Breast epithelium (tissue), 4 donors: ENCODE data around the gene BRICD5. TPM values are rescaled to one million over a fixed set of nuclear protein-coding genes. Genes with fewer than 3 reads are reported as not detected.
A peak's percentile ranks its signal among the peaks of the same experiment; 100 is the strongest.

Experiments used
- DNase-seq, 2 donors: peaks; one replicate each; pipeline ENCODE4 v3.0.0-alpha.2; 2019; ENCODE audit warnings: low spot score in 2 of 2
- H3K27ac ChIP-seq, 2 donors: fragments of 200-600 bp; sonication (generic) in 1 of 2; one replicate each; pipeline ENCODE4 v1.5.1; 2016 to 2019; ENCODE audit warnings: mild to moderate bottlenecking in 1 of 2
- H3K27me3 ChIP-seq, 2 donors: fragments of 200-600 bp; sonication (generic) in 1 of 2; one replicate each; pipeline versions ENCODE4 v1.5.1 to v1.6.0; 2017 to 2019; ENCODE audit warnings: control low read depth in 1 of 2, mild to moderate bottlenecking in 1 of 2
- H3K36me3 ChIP-seq: fragments of 200-600 bp; one replicate; pipeline ENCODE4 v1.5.1; 2019
- H3K4me1 ChIP-seq, 2 donors: fragments of 200-600 bp; sonication (generic); one replicate each; pipeline ENCODE4 v1.5.1; 2016 to 2019; ENCODE audit warnings: control low read depth in 1 of 2
- H3K4me3 ChIP-seq, 3 donors: fragments of 200-600 bp; sonication (generic); 1 replicate in 2 of 3; 2 replicates in 1 of 3; pipeline ENCODE4 v1.5.1; 2016 to 2019; ENCODE audit warnings: mild to moderate bottlenecking in 3 of 3, moderate library complexity in 2 of 3
- H3K9me3 ChIP-seq, 2 donors: fragments of 200-600 bp; sonication (generic) in 1 of 2; one replicate each; pipeline ENCODE4 v1.5.1; 2016 to 2019; ENCODE audit warnings: control low read depth in 1 of 2
- POLR2A ChIP-seq: fragments of 450-650 bp; IDR thresholded peaks from one replicate; pipeline ENCODE4 v1.6.1; 2016; ENCODE audit warnings: antibody characterized with exemption, mild to moderate bottlenecking, moderate library complexity
- POLR2AphosphoS5 ChIP-seq, 3 donors: sonication (generic); formaldehyde crosslinking; IDR thresholded peaks; one replicate each; pipeline ENCODE4 v1.6.1; 2017; ENCODE audit warnings: antibody characterized with exemption in 3 of 3
- intact Hi-C: fragments of 100-400 bp; cut with DNase I; formaldehyde crosslinking; loops from one replicate; pipeline ENCODE4 v1.15.1; 2023; ENCODE audit warnings: low total_unique reads
- total RNA-seq, 3 donors: library from RNA; depleted of rRNA; stranded (reverse); fragments of >200 nt; gene quantifications; one replicate each; pipeline ENCODE4 v1.1.0, GENCODE V29; 2016
- TF ChIP-seq, protein P1 (sequence below), 3 donors: fragments of 450-650 bp; IDR thresholded peaks; one replicate each; pipeline ENCODE4 v1.5.1; 2016 to 2017; ENCODE audit warnings: antibody characterized with exemption in 3 of 3, mild to moderate bottlenecking in 3 of 3, moderate library complexity in 3 of 3

Gene BRICD5
- total RNA-seq, 3 donors from 2014 or later: 1.4 to 7.5 (median 5.9) TPM

DNA sequence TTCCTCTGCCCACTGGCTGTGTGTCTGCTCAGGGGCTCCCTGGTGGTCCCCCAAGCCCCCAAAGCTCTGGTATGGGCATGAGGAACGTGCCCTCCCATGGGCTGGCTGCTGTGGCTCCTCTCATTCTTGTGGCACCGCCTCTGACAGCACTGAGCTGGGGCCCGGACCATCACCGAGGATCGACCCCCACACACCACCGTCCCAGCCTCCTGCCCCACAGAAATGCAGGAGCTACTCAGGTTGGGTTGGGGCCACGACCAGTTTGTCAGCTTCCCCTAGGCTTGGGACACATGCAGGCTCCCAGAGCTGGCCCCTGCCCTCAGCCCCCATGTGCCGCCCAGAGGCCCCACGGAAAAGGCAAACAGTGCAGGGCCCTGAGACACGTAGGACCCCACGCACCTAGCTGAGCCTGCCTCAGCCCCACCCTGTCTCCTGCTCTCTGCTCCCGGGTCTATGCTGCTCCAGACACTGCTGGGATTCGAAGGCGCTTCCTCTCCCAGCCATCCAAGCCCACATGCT is 11.0 kb downstream of the BRICD5 start:
- Histone ChIP-seq H3K27ac (no peak overlapping the region), H3K4me3 (no peak overlapping the region), H3K36me3 (no peaks in the 10 kb centered on the region), H3K27me3 (no peaks in the 10 kb centered on the region), H3K9me3 (no peaks in the 10 kb centered on the region), H3K4me1 (peaks cover 5 to 13% of the 10 kb centered on the region in 2 donors)
- TF ChIP-seq, protein P1, sequence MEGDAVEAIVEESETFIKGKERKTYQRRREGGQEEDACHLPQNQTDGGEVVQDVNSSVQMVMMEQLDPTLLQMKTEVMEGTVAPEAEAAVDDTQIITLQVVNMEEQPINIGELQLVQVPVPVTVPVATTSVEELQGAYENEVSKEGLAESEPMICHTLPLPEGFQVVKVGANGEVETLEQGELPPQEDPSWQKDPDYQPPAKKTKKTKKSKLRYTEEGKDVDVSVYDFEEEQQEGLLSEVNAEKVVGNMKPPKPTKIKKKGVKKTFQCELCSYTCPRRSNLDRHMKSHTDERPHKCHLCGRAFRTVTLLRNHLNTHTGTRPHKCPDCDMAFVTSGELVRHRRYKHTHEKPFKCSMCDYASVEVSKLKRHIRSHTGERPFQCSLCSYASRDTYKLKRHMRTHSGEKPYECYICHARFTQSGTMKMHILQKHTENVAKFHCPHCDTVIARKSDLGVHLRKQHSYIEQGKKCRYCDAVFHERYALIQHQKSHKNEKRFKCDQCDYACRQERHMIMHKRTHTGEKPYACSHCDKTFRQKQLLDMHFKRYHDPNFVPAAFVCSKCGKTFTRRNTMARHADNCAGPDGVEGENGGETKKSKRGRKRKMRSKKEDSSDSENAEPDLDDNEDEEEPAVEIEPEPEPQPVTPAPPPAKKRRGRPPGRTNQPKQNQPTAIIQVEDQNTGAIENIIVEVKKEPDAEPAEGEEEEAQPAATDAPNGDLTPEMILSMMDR (IDR thresholded peaks at IDR 0.05): no peak
- no peak for TF ChIP-seq POLR2A
- TF ChIP-seq POLR2AphosphoS5 (IDR thresholded peaks at IDR 0.05): no peak
- DNase-seq: no peak
- intact Hi-C loops: no loop called here

DNA sequence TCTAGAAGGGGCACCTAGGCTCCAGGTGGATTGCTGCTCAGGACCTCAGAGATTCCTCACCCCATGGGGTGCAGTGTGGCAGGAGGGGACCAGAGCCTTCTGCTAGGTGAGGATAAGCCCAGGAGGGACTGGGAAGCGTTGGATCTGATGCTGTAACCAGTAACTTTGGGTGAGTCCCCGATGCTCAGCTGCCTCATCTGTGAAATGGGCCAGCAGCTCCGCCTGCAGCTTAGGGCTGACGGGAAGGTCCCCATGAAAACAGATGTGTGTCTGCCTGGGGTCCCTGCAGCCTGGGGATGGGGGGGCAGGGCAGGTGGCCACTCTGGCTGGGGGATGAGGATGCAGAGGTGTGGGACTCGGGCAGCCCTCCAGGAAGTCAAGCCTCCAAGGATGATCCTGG is 11.6 kb downstream of the BRICD5 start:
- TF ChIP-seq, protein P1 (IDR thresholded peaks at IDR 0.05): no peak
- no peak for TF ChIP-seq POLR2AphosphoS5 (IDR thresholded peaks at IDR 0.05)
- no peak for TF ChIP-seq POLR2A
- Histone ChIP-seq H3K9me3 (no peaks in the 10 kb centered on the region), H3K4me3 (no peak overlapping the region), H3K27ac (no peak overlapping the region), H3K27me3 (no peaks in the 10 kb centered on the region), H3K4me1 (peaks cover 5 to 14% of the 10 kb centered on the region in 2 donors), H3K36me3 (no peaks in the 10 kb centered on the region)
- no peak for DNase-seq
- intact Hi-C loops: no loop called here

DNA sequence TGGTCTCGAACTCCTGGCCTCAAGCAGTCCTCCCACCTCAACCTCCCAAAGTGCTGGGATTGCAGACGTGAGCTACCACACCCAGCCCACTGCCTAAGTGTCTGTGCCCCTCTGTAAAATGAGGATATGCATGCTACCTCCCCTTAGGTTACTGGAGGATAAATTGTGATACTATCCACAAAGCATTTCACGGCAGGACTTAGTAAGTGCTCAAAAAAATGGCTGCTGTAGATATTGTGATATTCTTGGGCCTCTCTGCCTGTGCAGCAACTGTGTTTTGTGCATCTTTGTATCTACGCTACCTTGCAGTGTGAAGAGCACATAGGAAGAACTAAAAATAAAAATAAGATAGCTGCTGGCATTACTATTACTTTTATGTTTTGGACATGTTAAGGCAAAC is 12.4 kb downstream of the BRICD5 start:
- Histone ChIP-seq H3K27ac (no peak overlapping the region), H3K9me3 (no peaks in the 10 kb centered on the region), H3K27me3 (no peaks in the 10 kb centered on the region), H3K36me3 (no peaks in the 10 kb centered on the region), H3K4me1 (peaks cover 5 to 14% of the 10 kb centered on the region in 2 donors), H3K4me3 (no peak overlapping the region)
- intact Hi-C loops: no loop called here
- DNase-seq: no peak
- TF ChIP-seq POLR2AphosphoS5 (IDR thresholded peaks at IDR 0.05): no peak
- TF ChIP-seq POLR2A: no peak
- TF ChIP-seq, protein P1 (IDR thresholded peaks at IDR 0.05): no peak

DNA sequence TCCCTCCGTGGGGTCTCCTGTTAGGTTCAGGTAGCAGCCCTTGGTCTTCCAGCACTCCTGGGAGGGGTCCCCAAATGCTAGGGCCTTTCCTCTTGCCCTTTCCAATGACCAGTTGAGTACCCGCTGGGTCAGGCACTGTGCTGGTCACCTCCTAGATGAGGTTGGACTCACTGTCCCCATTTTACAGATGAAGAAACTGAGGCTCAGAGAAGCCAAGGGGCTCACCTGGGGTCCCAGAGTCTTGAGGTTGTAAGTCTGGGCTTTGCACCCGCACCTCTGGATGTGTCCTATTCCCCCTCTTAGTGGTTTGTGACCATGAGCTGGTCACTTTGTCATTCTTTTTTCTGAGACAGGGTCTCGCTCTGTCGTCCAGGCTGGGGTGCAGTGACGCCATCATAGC is 12.9 kb downstream of the BRICD5 start:
- Histone ChIP-seq H3K4me3 (no peak overlapping the region), H3K36me3 (no peaks in the 10 kb centered on the region), H3K4me1 (peaks cover 5 to 14% of the 10 kb centered on the region in 2 donors), H3K27ac (no peak overlapping the region), H3K9me3 (no peaks in the 10 kb centered on the region), H3K27me3 (no peaks in the 10 kb centered on the region)
- no peak for TF ChIP-seq POLR2A
- TF ChIP-seq POLR2AphosphoS5 (IDR thresholded peaks at IDR 0.05): no peak
- TF ChIP-seq, protein P1 (IDR thresholded peaks at IDR 0.05): no peak
- intact Hi-C loops: no loop called here
- DNase-seq: no peak

DNA sequence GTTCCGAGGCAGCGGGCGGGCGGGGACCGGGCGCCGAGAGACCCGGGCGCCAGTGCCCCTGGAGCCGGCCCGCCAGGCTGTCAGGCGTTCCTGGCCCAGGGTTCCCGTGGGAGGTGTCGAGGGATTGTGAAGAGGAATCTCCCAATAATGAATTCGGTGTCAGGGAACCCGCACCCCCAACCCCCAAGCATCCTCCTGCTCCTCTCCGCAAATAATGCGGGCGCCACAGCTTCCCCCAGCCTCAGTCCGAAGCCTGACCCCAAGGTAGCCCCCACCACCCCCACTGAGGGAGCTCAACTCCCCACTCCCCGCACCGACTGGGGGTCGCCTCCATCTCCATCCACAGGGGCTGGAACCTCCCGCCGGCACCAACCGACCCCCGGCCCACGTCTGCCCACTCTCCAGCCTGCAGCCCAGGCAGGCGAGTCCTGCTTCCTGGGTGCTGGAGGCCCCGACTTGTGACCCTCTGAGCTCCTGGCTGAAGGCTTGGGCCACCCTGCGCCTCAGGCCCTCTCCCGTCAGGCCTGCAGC is 13.6 kb downstream of the BRICD5 start:
- DNase-seq: no peak
- H3K27ac ChIP-seq: no peak overlapping the region
- H3K4me1 ChIP-seq: peaks cover 5 to 14% of the 10 kb centered on the region in 2 donors
- H3K9me3 ChIP-seq: no peaks in the 10 kb centered on the region
- no peaks in the 10 kb centered on the region for H3K36me3 ChIP-seq
- no peak for TF ChIP-seq POLR2AphosphoS5 (IDR thresholded peaks at IDR 0.05)
- TF ChIP-seq POLR2A: no peak
- TF ChIP-seq, protein P1 (IDR thresholded peaks at IDR 0.05): no peak
- H3K27me3 ChIP-seq: no peaks in the 10 kb centered on the region
- peak overlapping the region; percentile 7 to 85 (median 44) for H3K4me3 ChIP-seq
- intact Hi-C loops: no loop called here
